Testis (tissue), 3 donors: ENCODE results near the gene ALDOB. TPM values are rescaled to one million over a fixed set of nuclear protein-coding genes. Genes with fewer than 3 reads are reported as not detected.

Experiments
- DNase-seq: peaks from one replicate; pipeline ENCODE4 v3.0.0-alpha.2; 2019
- H3K27ac ChIP-seq, 2 donors: fragments of 200-600 bp; sonication (generic); one replicate each; pipeline ENCODE4 v1.5.1; 2019
- H3K27me3 ChIP-seq: fragments of 200-600 bp; sonication (generic); one replicate; pipeline ENCODE4 v1.5.1; 2019
- H3K36me3 ChIP-seq: fragments of 200-600 bp; sonication (generic); one replicate; pipeline ENCODE4 v1.5.1; 2017; ENCODE audit warnings: low read depth; ENCODE audit errors: missing control alignments
- H3K4me1 ChIP-seq: fragments of 200-600 bp; sonication (generic); one replicate; pipeline ENCODE4 v1.5.1; 2019
- H3K4me3 ChIP-seq, 2 donors: fragments of 200-600 bp; sonication (generic); one replicate each; pipeline ENCODE4 v1.5.1; 2017 to 2019
- H3K9me3 ChIP-seq: fragments of 200-600 bp; sonication (generic); one replicate; pipeline ENCODE4 v1.5.1; 2017
- POLR2A ChIP-seq: fragments of 450-650 bp; IDR thresholded peaks from one replicate; pipeline ENCODE4 v1.6.1; 2017; ENCODE audit warnings: antibody characterized with exemption, mild to moderate bottlenecking, moderate library complexity
- WGBS, 2 donors: methylation state at CpG; one replicate each; pipeline ENCODE4 v1.1.5; 2018; 5-methylcytosine and 5-hydroxymethylcytosine counted together
- intact Hi-C: fragments of 100-400 bp; cut with DNase I; formaldehyde crosslinking; loops from one replicate; pipeline ENCODE4 v1.15.1; 2023; ENCODE audit warnings: low total_unique reads
- polyA plus RNA-seq: library from polyadenylated mRNA; stranded (reverse); fragments of 350-450 nt; fragmentation: Illumina TruSeq; extraction: RNeasy Lipid Tissue Mini Kit (QIAGEN cat#74804); gene quantifications from one replicate; pipeline ENCODE4 v1.2.3, GENCODE V29; 2014; ENCODE audit warnings: low read depth, low replicate concordance; ENCODE audit not compliant: insufficient read depth
- total RNA-seq, 2 donors: library from RNA; depleted of rRNA; stranded (reverse); fragments of >200 nt; gene quantifications; one replicate each; pipeline ENCODE4 v1.2.3, GENCODE V29; 2016
- TF ChIP-seq, protein P1 (sequence below), 3 experiments: fragments of 450-650 bp in 2 of 3; fragments of 200-600 bp in 1 of 3; sonication (generic) in 1 of 3; IDR thresholded peaks; one replicate each; pipeline ENCODE4 v1.5.1; 2016 to 2019; ENCODE audit warnings: antibody characterized with exemption in 3 of 3, mild to moderate bottlenecking in 2 of 3, moderate library complexity in 1 of 3

ALDOB gene
- total and polyA plus RNA-seq, 3 donors from 2014 or later: 0.79 to 1.9 TPM; not detected in 1

DNA sequence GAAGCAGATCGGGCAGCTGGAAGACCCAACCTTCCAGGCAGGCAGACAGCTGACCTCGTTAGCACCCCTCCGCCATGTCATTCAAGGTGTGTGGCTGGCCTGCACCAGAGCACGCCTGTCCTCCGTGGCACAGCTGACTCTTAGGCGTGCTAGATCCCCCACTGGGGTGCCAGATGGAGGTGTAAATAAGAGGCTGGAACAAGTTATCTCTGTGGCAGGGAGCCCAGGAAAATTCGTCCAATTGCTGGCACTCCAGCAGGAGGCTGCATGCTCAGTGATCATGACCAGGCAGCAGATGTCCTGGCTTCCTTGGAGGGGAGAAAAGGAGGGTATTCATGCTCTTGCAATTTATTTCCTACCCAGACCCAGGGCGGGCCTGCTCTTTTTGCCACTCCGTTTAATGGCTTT is 7.8 kb upstream of the ALDOB start:
- intact Hi-C loops: no loop called here
- TF ChIP-seq, protein P1, sequence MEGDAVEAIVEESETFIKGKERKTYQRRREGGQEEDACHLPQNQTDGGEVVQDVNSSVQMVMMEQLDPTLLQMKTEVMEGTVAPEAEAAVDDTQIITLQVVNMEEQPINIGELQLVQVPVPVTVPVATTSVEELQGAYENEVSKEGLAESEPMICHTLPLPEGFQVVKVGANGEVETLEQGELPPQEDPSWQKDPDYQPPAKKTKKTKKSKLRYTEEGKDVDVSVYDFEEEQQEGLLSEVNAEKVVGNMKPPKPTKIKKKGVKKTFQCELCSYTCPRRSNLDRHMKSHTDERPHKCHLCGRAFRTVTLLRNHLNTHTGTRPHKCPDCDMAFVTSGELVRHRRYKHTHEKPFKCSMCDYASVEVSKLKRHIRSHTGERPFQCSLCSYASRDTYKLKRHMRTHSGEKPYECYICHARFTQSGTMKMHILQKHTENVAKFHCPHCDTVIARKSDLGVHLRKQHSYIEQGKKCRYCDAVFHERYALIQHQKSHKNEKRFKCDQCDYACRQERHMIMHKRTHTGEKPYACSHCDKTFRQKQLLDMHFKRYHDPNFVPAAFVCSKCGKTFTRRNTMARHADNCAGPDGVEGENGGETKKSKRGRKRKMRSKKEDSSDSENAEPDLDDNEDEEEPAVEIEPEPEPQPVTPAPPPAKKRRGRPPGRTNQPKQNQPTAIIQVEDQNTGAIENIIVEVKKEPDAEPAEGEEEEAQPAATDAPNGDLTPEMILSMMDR (IDR thresholded peaks at IDR 0.05): no peak
- no peak for TF ChIP-seq POLR2A
- H3K4me3 ChIP-seq: no peak overlapping the region
- peak; percentile 32 for DNase-seq
- no peaks in the 10 kb centered on the region for H3K4me1 ChIP-seq
- H3K9me3 ChIP-seq: no peaks in the 10 kb centered on the region
- H3K27me3 ChIP-seq: no peaks in the 10 kb centered on the region
- no peaks in the 10 kb centered on the region for H3K36me3 ChIP-seq
- WGBS, 2 donors: 57 to 61% methylated on average over 9 of the region's 9 CpGs
- H3K27ac ChIP-seq: no peak overlapping the region

DNA sequence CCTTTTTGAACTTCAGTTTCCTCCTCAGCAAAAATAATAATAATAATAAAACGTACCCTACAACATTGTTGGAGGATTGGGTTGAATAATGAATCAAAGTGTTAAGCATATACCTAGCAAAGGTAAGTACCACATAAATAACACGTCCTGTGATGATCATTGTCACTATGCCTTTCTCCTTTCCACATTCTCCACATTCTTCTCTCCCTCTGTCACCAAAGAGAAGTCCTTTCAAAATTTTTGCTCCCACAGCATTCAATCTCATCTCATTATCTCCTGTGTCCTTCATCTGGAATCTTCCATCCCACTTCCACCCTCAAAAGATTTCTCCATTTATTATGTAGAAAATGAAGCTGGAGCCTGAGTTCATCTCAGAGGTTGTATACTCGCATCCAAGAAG is 7.2 kb upstream of the ALDOB start:
- Histone ChIP-seq H3K27me3 (no peaks in the 10 kb centered on the region), H3K27ac (no peak overlapping the region), H3K36me3 (no peaks in the 10 kb centered on the region), H3K4me3 (no peak overlapping the region), H3K4me1 (peaks cover 4% of the 10 kb centered on the region), H3K9me3 (no peaks in the 10 kb centered on the region)
- DNase-seq: no peak
- TF ChIP-seq, protein P1 (IDR thresholded peaks at IDR 0.05): no peak
- no peak for TF ChIP-seq POLR2A
- intact Hi-C loops: no loop called here
- 79 to 87% methylated on average over 3 of the region's 3 CpGs for WGBS, 2 donors

DNA sequence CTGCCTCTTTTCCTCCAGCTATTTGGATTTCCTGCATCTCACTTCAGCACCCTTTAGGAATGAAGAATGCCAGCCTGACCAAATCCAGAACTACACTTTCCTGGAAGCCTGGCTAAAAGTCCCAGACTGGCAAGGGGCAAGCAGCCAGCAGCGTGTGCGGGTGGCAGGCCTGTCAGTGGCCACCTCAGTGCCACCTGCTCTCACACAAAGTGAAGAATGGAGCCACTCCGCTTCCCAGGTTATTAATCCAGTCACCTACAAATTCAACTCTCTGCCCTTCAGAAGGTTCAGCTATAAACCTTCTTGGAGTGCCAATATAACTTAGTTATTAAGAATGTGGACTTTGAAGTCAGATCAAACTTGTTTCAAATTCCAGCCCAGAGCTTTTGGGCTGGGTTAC is 6.7 kb upstream of the ALDOB start:
- no peak for TF ChIP-seq POLR2A
- TF ChIP-seq, protein P1 (IDR thresholded peaks at IDR 0.05): no peak
- no peaks in the 10 kb centered on the region for H3K36me3 ChIP-seq
- H3K27me3 ChIP-seq: no peaks in the 10 kb centered on the region
- no peak overlapping the region for H3K4me3 ChIP-seq
- H3K27ac ChIP-seq: no peak overlapping the region
- WGBS, 2 donors: 69 to 93% methylated on average over 3 of the region's 3 CpGs
- no peak for DNase-seq
- H3K9me3 ChIP-seq: no peaks in the 10 kb centered on the region
- intact Hi-C loops: no loop called here
- H3K4me1 ChIP-seq: peaks cover 4% of the 10 kb centered on the region

DNA sequence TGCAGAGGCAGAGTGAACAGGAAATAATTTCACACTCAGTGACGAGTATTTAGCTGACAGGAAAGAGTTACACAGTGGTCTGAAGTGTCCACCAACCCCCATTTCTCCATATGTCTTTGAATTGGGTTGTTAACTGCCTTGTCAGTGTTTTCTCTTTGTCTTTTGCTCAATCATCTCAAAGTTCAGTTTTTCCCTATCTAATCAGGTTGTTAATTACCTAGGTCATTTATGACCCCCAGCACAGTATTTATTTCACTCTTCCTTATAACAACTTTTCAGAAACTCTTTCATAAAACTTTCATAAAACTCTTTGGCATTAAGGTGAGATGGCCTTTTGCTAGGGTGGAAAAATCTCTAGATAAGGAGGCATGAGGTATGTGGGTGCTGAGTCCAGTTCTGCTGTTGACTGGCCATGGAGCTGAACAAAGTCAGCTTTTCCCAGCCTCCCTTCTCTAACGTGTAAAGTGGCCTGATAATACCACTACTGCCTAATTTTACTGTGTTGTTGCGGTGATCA is 5.2 kb upstream of the ALDOB start:
- Histone ChIP-seq H3K27ac (no peak overlapping the region), H3K4me3 (no peak overlapping the region), H3K4me1 (peaks cover 4% of the 10 kb centered on the region), H3K9me3 (no peaks in the 10 kb centered on the region), H3K27me3 (no peaks in the 10 kb centered on the region), H3K36me3 (no peaks in the 10 kb centered on the region)
- no peak for TF ChIP-seq POLR2A
- TF ChIP-seq, protein P1 (IDR thresholded peaks at IDR 0.05): no peak
- intact Hi-C loops: no loop called here
- DNase-seq: no peak
- 63 to 74% methylated on average over 3 of the region's 3 CpGs for WGBS, 2 donors

DNA sequence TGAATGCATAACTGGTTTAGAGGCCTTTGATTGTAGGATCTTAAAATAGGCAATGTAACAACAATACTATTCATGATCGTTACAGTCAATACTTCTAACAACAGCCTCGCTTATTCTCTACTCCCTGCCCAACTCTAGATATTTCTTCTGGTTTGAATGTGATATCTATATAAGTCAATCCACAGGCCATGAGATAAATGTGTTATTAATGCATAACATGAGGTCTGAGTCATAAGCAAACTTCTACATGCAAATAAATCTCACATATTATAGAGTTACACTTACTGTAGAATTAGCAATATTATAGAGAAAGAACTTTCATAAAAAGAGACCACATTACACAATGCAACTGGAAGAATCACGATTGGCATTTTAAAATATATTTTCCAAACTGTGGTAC is 2.9 kb upstream of the ALDOB start:
- 69 to 77% methylated on average over 3 of the region's 3 CpGs for WGBS, 2 donors
- Histone ChIP-seq H3K27ac (no peak overlapping the region), H3K36me3 (no peaks in the 10 kb centered on the region), H3K4me1 (peaks cover 4% of the 10 kb centered on the region), H3K4me3 (no peak overlapping the region), H3K9me3 (no peaks in the 10 kb centered on the region), H3K27me3 (no peaks in the 10 kb centered on the region)
- DNase-seq: no peak
- no peak for TF ChIP-seq POLR2A
- TF ChIP-seq, protein P1 (IDR thresholded peaks at IDR 0.05): no peak
- intact Hi-C loops: no loop called here
